ENCODE data around the gene EPHA2.

GRCh38 chr1:16125483-16125882 is 30.4 kb downstream of the EPHA2 start:
- TF ChIP-seq, protein P1, sequence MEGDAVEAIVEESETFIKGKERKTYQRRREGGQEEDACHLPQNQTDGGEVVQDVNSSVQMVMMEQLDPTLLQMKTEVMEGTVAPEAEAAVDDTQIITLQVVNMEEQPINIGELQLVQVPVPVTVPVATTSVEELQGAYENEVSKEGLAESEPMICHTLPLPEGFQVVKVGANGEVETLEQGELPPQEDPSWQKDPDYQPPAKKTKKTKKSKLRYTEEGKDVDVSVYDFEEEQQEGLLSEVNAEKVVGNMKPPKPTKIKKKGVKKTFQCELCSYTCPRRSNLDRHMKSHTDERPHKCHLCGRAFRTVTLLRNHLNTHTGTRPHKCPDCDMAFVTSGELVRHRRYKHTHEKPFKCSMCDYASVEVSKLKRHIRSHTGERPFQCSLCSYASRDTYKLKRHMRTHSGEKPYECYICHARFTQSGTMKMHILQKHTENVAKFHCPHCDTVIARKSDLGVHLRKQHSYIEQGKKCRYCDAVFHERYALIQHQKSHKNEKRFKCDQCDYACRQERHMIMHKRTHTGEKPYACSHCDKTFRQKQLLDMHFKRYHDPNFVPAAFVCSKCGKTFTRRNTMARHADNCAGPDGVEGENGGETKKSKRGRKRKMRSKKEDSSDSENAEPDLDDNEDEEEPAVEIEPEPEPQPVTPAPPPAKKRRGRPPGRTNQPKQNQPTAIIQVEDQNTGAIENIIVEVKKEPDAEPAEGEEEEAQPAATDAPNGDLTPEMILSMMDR (IDR thresholded peaks at IDR 0.05): no peak
- TF ChIP-seq POLR2A (IDR thresholded peaks at IDR 0.05): no peak
